T-helper 1 cell (primary cell): Measurements from ENCODE around the gene CIDEC.
A peak's percentile ranks its signal among the peaks of the same experiment; 100 is the strongest.
"Not testable (repeated sequence)": the region's sequence is repeated elsewhere in the genome, so short reads cannot be mapped to it uniquely, and the experiment has no call there.

Source experiments
- DNase-seq, 5 donors: peaks; one replicate each; pipeline ENCODE4 v3.0.0-alpha.2; 2012 to 2020

The CIDEC gene

DNA sequence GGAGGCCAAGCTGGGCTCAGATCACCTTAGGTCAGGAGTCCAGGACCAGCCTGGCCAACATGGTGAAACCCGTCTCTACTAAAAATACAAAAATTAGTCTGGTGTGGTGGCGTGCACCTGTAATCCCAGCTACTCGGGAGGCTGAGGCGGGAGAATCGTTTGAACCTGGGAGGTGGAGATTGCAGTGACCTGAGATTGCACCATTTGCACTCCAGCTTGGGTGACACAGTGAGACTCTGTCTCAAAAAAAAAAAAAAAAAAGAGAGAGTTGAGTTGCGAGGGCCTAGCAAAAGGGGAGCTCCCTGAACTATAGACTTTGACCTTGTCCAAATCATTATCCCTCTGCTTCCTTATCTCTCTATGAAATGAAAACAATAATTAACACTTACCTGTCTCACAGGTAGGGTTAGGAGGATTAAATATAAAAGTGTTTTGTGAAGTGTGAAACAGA, 20.9 kb upstream of the CIDEC start:
- not testable (repeated sequence) for DNase-seq

GRCh38 chr3:9899289-9899791, 19.3 kb upstream of the CIDEC start:
- no peak for DNase-seq

GRCh38 chr3:9898467-9899241, 18.6 kb upstream of the CIDEC start:
- no peak for DNase-seq

GRCh38 chr3:9897408-9898372, 17.6 kb upstream of the CIDEC start:
- no peak for DNase-seq

DNA sequence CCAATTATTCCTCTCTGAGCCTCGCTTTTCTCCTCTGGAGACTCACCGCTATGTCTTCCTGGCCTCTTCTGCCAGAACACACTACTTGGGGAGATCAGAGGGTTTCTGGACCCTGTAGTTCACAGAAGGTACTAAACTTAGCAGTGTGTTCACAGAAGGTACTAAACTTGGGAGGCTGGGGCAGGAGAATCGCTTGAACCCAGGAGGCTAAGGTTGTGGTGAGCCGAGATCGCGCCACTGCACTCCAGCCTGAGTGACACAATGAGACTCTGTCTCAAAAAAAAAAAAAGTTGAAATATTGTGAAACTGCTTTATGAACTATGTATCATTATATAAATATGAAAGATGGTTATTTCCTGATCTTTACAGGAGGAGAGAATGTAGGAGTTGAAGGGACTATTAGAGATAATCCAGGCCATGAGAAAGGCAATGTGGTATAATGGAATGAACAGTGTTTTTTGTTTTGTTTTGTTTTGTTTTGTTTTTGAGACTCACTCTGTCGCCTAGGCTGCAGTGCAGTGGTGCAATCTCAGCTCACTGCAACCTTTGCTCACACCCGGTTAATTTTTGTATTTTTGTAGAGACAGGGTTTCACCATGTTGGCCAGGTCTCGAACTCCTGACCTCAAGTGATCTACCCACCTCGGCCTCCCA, 16.8 kb upstream of the CIDEC start:
- not testable (repeated sequence) for DNase-seq

- not testable (repeated sequence) for DNase-seq
These were observed 15.7 kb upstream of the CIDEC start for GRCh38 chr3:9895715-9896114.

- DNase-seq = no peak
These were observed 13.7 kb upstream of the CIDEC start for GRCh38 chr3:9893739-9894138.

- no peak for DNase-seq
These were observed 11.1 kb upstream of the CIDEC start for GRCh38 chr3:9891072-9891622.

- DNase-seq = peak; percentile 80 to 90 (median 86)
These were observed 10.4 kb upstream of the CIDEC start, which contains the start of gene JAGN1 for GRCh38 chr3:9890249-9891071. TSS of gene JAGN1 (plus strand) at chr3:9890610. CDS start at chr3:9890723, 113 bp downstream.

DNA sequence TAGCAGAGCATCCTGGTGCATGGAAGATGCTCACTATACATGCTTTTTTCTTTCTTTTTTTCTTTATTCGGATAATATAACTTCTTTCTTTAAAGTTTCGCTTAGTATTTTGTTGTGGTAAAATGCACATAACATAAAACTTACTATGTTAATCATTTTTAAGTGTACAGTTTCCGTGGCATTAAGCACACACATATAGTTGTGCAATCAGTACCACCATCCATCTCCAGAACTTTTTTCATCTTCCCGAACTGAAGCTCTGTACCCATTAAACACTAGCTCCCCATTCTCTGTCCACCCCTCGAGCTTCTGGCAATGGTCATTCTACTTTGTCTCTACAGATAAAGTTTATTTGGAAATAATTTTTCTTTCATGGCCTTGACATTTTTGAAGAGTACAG, 9.4 kb upstream of the CIDEC start:
- DNase-seq = no peak

DNA sequence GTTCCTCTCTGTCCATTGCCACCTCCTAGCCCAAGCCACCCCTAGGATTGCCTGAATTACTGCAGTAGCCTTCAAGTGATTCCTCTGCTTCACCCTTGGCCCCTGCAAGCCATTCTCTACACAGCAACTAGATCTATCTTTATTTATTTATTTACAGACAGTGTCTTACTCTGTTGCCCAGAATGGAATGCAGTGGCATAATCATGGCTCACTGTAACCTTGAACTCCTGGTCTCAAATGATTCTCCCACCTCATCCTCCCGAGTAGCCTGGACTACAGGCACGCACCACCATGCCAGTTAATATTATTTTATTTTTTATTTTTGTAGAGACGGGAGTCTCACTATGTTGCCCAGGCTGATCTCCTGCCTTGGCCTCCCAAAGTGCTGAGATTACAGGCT, 8.5 kb upstream of the CIDEC start:
- DNase-seq = no peak

- no peak for DNase-seq
These were observed 7.4 kb upstream of the CIDEC start for GRCh38 chr3:9887480-9887879.

- DNase-seq = no peak
These were observed 6.3 kb upstream of the CIDEC start for GRCh38 chr3:9886328-9886727.

DNA sequence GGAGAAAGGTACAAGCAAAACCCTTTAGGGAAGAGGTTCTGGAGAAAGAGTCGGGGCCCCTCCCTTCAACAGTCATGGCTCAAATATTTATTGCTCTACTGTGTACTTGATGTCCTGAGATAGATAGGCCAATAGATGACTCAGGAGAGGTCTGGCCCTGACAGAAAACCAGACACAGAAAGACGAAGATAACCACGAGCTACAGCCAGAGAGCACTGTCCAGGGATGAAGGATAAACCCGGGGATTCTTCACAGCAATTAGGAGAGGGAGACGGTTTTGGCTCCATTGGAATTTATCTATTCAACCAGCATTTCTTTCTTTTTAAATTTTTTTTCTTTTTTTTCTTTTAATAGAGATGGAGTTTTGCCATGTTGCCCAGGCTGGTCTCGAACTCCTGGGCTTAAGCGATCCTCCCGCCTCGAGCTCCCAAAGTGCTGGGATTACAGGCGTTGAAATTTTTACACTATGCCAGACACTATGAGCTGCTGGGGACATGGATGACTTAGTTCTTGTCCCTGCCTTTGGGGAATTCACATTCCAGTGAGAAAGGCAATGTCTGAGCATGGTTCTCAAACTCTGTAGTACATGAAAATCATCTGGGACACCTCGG, 4.6 kb upstream of the CIDEC start:
- DNase-seq = no peak

GRCh38 chr3:9883706-9884554, 3.9 kb upstream of the CIDEC start:
- DNase-seq = no peak

GRCh38 chr3:9881441-9881840, 1.4 kb upstream of the CIDEC start:
- no peak for DNase-seq

- no peak for DNase-seq
These were observed 1.4 kb downstream of the CIDEC start for GRCh38 chr3:9878700-9879099.

- DNase-seq = no peak
These were observed 3.1 kb downstream of the CIDEC start for GRCh38 chr3:9876991-9877390.

- not testable (repeated sequence) for DNase-seq
These were observed 3.8 kb downstream of the CIDEC start for GRCh38 chr3:9876255-9876654.

DNA sequence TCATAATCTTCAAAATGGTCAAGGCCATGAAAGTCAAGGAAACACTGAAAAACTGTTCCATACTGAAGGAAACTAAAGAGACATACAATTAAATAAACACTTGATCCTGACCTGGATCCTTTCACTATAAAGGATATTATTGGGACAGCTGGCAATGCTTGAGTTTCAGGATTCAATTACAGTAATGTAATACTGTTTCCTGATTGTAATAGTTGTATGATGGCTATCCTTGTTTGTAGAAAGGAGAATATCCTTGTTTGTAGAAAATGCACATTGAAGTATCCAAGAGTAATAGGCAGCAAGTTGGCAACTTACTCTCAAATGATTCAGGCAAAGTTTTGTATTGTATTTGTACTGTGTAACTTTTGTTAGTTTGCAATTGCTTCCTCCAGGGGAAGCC, 4.6 kb downstream of the CIDEC start:
- DNase-seq = no peak
